RWPE1 (cell line): ENCODE measurements around the gene TRAPPC13.
"Not testable (repeated sequence)": the region's sequence is repeated elsewhere in the genome, so short reads cannot be mapped to it uniquely, and the experiment has no call there.

Experiments used
- CTCF ChIA-PET: fragments of 350-600 bp; sonication (Branson Sonifier 250); formaldehyde crosslinking; extraction: SDS; loops from one replicate; lab custom pipeline; 2021; lab: Yijun Ruan, JAX
- POLR2A ChIA-PET: fragments of 400-600 bp; formaldehyde crosslinking; extraction: SDS; loops from one replicate; lab custom pipeline; 2020; ENCODE audit warnings: antibody characterized with exemption; ENCODE audit not compliant: low non-redundant PET; lab: Yijun Ruan, JAX
- DNase-seq: peaks from one replicate; pipeline ENCODE4 v3.0.0; 2012; ENCODE audit warnings: low spot score
- H3K27ac ChIP-seq: fragments of 450-650 bp; 2 replicates; pipeline ENCODE4 v1.5.1; 2017
- CTCF ChIP-seq: fragments of 450-650 bp; conservative IDR thresholded peaks from 2 replicates; pipeline ENCODE4 v1.5.1; 2017; ENCODE audit warnings: low read depth, mild to moderate bottlenecking

The TRAPPC13 gene

DNA sequence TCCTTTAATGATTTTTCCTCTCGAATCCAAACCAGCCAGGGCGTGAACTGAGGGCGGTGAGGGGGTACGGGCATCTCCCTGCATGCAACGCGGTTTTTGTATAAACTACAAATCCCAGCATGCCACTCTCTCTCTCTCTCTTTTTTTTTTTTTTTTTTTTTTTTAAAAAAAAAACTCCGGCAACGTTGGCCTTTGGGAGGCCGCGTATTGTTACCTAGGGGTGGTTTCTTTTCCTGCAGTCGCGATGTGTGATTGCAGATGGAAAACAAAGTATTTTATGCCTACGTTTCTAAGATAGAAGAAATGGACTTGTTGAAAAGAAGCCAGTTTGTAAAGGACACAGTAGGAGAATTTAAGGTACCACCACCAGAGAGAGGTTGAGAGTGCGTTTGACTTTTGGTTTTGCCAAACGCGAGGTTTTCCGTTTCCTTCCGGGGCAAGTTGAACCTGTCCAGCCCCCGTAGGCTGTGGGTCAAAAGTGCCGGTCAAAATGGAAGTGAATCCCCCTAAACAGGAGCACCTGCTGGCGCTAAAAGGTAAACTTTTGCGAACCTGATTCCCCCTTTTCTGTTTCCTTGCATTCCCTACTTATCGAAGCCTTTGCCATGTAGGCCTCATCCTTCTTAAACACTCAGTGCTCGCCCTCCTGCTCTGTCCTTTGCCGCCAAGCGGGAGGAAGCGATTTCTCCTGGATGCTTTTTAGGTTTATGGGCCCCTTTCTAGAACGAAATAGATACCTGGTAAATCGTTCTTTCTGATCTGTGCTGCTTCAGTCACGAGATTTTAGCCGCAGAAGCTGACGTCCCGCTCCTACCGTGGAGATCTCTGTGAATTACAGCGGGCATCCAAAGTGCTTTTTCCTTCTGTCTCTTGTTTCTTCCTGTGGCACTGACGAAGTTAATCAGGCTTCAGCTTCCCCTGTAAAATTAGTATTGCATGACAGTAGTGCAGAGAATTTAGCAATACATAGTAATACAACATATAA, at the start of gene TRAPPC13, which contains the start of gene SHLD3:
TSS of gene TRAPPC13 (plus strand) at position 457 of the 985 bp plus-strand sequence. CDS start at position 491, 34 bp downstream.
TSS of gene SHLD3 (plus strand) at position 457 of the 985 bp plus-strand sequence. CDS start 4,561 bp downstream, outside the sequence.
- POLR2A ChIA-PET = no interaction called here
- no peak for TF ChIP-seq CTCF
- peak within 1 kb of the TSS; percentile 84 for H3K27ac ChIP-seq
- peak; percentile 79 for DNase-seq
- CTCF ChIA-PET = interaction anchor here (0.6 to 0.9 kb wide), 2 partner anchors 527 to 893 kb away, joined by 4 to 5 read pairs; no protein-coding TSS in a partner anchor

DNA sequence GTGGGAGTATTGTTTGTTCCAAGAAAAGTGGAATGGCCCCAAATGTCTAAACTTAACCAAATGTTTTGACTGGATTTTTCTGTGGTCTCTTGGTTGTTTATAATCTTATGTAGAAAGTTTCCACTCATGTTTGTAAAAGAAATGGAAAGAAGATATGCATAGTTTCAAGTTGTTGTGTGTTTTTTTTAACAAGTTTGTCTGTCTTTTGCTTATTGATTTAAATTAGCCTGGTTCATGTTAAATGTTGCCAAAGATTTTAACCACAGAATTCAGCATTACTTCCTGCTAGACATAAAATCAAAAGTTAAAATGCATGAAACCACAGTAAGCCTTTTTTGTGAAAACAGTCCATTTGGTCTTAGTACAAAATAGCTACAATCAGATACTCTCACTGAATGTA, 47.7 kb upstream of the TRAPPC13 start:
- CTCF ChIA-PET = interaction anchor here (0.6 kb wide), 1 partner anchor 808 kb away, joined by 3 read pairs; no protein-coding TSS in a partner anchor
- DNase-seq = no peak
- H3K27ac ChIP-seq = no peak overlapping the region
- POLR2A ChIA-PET = no interaction called here
- TF ChIP-seq CTCF = no peak

GRCh38 chr5:65588694-65589093, 36.1 kb upstream of the TRAPPC13 start:
- CTCF ChIA-PET = no interaction called here
- POLR2A ChIA-PET = no interaction called here
- DNase-seq = no peak
- H3K27ac ChIP-seq = no peak overlapping the region
- 0 out of 2 replicates have a peak, but pooled peaks have one; percentile 19 for TF ChIP-seq CTCF

DNA sequence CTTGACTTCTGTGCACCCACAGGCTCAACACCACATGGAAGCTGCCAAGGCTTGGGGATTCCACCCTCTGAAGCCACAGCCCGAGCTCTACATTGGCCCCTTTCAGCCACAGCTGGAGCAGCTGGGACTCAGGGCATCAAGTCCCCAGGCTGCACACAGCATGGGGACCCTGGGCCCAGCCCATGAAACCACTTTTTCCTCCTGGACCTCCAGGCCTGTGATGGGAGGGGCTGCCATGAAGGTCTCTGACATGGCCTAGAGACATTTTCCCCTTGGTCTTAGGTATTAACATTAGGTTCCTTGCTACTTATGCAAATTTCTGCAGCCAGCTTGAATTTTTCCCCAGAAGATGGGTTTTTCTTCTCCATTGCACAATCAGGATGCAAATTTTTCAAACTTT, 23.1 kb upstream of the TRAPPC13 start:
- H3K27ac ChIP-seq, POLR2A ChIA-PET, DNase-seq, CTCF ChIA-PET: not testable (repeated sequence)

- H3K27ac ChIP-seq = no peak overlapping the region
- peak; percentile 23 for DNase-seq
- CTCF ChIA-PET = no interaction called here
- POLR2A ChIA-PET = no interaction called here
- TF ChIP-seq CTCF = no peak
Measured at GRCh38 chr5:65611524-65611923, 13.3 kb upstream of the TRAPPC13 start.

DNA sequence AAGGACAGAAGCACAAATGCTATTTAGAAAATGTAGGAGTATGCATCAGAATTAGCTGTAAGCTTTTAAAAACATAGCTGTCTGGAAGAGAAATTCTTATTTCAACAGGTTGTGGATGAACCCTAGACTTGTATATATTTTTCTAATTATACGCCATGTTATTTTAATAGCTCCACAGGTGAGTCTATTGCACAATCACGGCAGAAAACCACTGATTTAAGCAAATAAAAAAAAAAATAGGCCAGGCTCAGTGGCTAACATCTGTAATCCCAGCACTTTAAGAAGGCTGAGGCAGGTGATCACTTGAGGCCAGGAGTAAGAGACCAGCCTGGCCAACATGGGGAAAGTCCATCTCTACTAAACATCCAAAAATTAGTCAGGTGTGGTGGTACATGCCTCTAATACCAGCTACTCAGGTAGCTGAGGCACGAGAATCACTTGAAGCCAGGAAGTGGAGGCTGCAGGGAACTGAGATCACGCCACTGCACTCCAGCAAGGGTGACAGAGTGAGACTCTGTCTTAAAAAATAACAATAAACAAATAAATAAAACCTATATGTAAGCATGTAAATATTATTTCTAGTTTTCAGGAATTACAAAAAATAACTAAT, 12.4 kb upstream of the TRAPPC13 start:
- no peak for DNase-seq
- CTCF ChIA-PET = no interaction called here
- POLR2A ChIA-PET = no interaction called here
- TF ChIP-seq CTCF = no peak
- H3K27ac ChIP-seq = no peak overlapping the region
